ENCODE measurements around the gene MYH16.
"Not testable (repeated sequence)": the region's sequence is repeated elsewhere in the genome, so short reads cannot be mapped to it uniquely, and the experiment has no call there.

The MYH16 gene

DNA sequence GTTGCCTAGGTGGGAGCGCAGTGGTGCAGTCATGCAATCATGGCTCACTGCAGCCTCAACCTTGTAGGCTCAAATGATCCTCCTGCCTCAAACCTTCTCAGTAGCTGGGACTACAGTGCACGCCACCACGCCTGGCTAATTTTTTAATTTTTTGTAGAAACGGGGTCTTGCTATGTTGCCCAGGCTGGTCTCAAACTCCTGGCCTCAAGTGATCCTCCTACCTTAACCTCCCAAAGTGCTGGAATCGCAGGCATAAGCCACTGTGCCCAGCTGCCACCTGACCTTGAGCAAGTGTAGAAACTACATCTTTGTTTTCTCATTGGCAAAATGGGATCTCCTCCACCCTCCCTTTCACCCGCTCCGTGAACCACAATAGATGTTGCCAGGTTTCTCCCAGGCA is 15.0 kb upstream of the MYH16 start:
- no peak for DNase-seq (ENCODE audit: low read depth in 2 of 2)

DNA sequence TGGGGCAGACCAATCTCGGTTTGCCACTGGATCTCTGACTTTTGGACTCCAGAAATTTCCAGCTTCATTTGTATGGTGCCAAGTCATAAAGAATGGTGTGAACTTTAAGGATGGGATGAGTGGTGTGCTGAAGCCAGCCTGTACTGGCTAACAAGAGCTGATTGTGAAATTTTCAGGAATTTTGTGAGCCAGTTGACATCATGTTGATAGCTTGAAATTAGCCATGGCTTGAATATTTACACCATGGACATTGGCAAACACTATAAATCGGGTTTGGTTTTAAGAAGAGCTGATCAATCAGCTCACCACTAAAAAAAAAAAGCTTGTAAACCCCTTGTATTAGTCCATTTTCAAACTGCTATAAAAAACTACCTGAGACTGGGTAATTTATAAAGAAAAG is 14.1 kb upstream of the MYH16 start:
- DNase-seq (ENCODE audit: low read depth in 2 of 2) = no peak

DNA sequence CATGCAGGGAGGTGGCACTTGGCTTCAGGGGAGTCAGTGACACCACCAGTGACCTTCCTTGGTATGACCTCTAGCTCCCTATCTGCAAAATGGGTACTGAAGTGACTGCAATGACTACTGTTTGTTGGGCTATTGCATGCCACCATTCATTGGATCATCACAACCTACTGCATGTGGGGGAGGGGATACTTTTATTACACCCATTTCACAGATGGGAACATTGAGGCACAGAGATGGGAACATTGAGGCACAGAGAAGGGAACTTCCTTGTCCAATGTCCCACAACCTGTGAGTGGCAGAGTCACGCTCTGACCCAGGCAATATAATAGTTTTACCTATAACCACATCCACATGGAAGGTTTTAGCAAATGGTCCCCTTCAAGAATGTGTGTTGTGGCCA is 12.2 kb upstream of the MYH16 start:
- DNase-seq (ENCODE audit: low read depth in 2 of 2) = no peak

DNA sequence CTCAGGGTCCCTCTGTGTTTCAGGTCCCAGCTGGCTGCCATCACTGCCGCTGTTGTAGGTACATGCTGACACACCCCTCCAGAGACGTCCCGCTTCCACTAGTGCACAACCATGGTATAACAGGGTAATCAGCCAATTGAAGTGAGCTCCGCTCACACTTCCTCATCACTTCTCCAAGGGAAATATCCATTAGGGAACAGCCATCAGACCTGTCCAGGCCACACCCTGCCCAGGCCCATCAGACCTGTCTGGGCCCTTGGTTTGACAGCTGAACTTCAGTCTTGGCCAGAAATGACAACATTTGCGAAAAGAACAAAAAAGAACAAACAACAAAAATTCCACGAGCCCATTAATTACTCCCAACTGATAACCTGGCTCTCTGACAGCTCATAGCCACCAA is 11.0 kb upstream of the MYH16 start:
- DNase-seq (ENCODE audit: low read depth in 2 of 2) = no peak

DNA sequence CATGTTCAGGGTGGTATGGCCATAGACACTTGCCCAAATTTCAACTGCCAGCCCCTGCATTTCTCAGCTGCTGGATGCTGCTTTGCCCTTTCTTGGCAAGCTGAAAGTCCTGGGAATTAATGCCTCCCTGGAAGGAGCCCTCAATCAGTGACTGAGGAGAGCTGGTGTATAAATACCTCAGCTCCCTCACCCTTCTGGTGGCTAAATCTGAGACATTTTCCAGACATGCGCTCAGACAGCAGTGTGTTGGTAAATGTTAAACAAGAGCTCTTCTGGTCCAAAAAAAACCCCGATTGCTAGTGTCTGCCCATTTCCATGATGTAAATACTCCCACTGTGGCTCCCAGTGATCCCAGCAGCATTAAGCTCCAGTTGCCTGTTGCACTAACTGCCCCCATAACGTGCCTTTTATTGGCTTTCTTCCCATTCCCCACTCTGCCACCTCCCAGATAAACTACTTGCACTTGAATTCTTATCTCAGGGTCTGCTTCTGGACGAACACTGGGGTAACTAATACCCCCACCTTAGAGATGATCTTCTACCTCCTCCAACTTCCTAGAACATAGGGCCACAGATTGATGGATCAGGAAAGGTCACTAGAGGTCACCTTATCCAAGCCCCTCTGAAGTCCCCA is 6.7 kb upstream of the MYH16 start:
- DNase-seq (ENCODE audit: low read depth in 2 of 2) = no peak

DNA sequence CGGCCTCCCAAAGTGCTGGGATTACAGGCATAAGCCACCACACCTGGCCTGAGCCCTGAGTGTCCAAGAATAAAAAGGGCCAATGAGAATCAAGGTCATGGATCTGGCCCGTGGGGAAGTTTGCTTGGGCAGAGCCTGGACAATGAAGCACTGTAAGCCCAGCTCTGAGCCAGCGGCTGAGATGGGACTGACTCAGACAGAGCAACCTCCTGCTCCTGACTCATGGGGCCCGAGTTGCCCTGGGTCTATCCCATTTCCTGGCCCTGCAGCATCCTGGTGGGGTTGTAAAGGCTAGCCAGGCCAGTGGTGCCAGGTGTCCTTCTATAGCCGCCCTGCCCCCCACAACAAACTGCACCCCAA is 5.2 kb upstream of the MYH16 start:
- no peak for DNase-seq (ENCODE audit: low read depth in 2 of 2)

DNA sequence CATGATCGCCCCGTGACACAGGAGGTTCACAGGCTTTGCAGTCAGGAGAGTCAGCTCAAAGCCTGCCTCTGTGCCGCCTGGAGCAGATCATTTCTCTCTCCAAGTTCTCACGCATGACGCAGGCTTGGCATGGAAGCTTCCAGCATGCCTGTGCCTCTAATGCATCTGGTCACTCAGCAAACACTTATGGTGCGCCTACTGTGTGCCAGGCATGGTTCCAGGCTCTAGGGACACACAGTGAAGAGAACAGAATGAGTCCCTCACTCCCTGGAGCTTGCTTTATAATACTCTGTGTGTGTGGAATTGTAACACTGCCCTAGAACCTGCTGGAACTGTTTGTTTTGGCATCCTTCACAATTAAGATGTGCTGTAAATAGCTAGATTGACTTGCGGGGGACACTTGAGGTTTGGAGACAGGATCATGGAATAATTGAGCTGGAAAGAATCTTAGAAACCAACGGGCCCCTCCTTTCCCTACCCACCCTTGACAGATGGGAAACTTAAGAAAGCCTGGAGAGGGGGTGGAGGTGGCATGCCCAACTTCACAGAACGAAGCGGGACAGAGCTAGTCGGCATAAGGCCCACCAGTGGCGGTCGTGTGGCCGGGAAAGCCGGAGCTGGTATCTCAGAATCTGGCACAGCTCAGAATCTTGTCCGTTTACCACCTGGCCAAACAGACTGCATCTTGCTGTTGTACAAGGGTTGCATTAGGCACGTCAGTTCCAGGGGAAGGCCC is 4.6 kb upstream of the MYH16 start:
- no peak for DNase-seq (ENCODE audit: low read depth in 2 of 2)

DNA sequence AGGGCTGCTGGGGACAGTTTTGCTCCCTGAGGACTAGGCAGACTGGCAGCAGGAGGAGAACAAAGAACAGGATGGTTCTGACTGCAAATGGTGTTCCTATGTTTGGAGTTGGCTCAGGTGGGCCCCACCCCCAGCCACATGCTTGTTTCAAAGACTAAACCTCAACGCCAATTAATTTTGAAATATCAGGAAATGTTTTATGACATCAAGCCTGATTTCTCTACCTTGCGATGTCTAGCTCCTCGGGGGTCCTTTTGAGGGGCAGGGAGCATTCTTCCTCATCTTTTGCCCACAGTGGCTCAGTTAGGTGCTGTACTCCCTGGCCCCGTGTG is 4.1 kb upstream of the MYH16 start:
- no peak for DNase-seq (ENCODE audit: low read depth in 2 of 2)

DNA sequence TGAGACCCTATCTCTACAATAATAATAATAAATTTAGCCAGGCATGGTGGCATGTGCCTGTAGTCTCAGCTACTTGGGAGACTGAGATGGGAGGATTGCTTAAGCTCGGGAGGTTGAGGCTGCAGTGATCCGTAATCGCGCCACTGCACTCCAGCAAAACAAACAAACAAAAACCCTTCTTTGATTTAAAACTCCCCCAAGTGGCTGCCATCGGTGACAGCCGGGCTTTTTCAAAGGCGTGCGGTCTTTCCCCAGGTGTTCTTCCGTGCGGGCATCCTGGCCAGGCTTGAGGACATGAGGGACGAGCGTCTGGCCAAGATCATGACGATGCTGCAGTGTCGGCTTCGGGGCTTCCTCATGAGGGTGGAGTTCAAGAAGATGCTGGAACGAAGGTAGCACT is 1.9 kb upstream of the MYH16 start:
- no peak for DNase-seq (ENCODE audit: low read depth in 2 of 2)

DNA sequence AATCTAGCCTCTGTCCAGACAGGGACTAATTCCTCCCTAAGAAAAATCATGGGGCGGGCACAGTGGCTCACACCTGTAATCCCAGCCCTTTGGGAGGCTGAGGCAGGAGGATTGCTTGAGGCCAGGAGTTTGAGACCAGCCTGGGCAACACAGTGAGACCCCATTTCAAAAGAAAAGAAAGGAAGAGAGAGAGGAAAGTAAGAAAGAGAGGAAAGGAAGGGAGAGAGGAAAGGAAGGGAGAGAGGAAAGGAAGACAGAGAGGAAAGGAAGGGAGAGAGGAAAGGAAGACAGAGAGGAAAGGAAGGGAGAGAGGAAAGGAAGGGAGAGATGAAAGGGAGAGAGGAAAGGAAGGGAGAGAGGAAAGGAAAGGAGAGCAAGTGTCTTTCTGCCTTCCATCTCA is 922 bp downstream of the MYH16 start:
- not testable (repeated sequence) for DNase-seq (ENCODE audit: low read depth in 2 of 2)

DNA sequence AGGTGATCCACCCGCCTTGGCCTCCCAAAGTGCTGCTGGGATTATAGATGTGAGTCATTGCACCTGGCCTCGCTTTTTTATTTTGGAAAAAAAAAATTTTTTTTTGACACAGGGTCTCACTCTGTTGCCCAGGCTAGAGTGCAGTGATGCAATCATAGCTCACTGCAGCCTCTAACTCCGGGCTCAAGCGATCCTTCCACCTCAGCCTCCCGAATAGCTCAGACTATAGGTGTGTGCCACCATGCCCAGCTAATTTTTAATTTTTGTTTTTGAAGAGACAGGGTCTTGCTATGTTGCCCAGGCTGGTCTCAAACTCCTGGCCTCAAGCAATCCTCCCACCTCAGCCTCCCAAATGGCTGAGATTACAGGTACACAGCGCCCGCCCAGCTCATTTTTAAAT is 2.3 kb downstream of the MYH16 start:
- not testable (repeated sequence) for DNase-seq (ENCODE audit: low read depth in 2 of 2)

DNA sequence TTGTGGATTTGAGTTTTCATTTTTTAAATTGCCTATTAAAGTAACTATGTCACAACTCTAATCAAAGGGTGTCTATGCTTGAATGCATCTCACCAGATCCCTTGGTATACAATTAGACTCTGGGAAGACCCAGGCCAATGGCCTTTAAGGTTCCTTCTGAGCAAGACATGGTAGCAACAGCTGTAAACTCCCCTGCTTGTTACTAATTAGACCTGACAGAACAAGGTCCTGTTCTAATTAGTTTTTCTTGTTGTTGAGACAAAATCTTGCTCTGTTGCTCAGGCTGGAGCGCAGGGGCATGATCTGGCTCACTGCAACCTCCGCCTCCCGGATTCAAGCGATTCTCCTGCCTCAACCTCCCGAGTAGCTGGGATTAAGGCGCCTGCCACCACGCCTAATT is 2.9 kb downstream of the MYH16 start:
- no peak for DNase-seq (ENCODE audit: low read depth in 2 of 2)

DNA sequence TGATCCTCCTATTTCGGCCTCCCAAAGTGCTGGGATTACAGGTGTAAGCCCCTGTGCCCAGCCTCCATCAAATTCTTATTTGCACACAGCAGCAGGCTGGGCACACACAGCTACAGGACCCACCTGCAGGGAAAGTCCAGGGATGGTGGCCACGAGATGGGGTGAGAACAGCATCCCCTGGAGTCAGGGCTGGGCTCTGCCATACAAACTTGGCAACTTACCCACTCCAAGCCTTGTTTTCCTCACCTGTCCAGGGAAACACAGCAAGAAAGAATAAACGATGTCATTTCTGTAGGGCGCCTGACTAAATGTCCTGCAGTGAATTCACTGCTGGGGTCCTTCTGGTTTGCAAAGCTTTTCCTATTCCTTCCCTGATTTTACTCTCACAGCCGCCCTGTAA is 5.5 kb downstream of the MYH16 start:
- no peak for DNase-seq (ENCODE audit: low read depth in 2 of 2)

DNA sequence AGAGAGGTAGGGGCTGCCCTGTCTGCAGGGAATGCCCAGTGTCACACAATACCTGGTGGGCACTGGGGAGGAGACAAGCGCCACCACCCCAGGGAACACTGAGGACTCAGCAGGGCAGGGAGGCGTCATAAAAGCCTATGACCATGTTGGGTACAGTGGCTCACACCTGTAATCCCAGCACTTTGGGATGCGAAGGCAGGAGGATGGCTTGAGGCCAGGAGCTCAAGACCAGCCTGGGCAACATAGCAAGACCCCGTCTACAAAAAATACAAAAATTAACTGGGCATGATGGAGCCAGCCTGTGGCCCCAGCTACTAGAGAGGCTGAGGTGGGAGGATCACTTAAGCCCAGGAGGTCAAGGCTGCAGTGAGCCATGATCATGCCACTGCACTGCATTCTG is 11.5 kb downstream of the MYH16 start:
- not testable (repeated sequence) for DNase-seq (ENCODE audit: low read depth in 2 of 2)

DNA sequence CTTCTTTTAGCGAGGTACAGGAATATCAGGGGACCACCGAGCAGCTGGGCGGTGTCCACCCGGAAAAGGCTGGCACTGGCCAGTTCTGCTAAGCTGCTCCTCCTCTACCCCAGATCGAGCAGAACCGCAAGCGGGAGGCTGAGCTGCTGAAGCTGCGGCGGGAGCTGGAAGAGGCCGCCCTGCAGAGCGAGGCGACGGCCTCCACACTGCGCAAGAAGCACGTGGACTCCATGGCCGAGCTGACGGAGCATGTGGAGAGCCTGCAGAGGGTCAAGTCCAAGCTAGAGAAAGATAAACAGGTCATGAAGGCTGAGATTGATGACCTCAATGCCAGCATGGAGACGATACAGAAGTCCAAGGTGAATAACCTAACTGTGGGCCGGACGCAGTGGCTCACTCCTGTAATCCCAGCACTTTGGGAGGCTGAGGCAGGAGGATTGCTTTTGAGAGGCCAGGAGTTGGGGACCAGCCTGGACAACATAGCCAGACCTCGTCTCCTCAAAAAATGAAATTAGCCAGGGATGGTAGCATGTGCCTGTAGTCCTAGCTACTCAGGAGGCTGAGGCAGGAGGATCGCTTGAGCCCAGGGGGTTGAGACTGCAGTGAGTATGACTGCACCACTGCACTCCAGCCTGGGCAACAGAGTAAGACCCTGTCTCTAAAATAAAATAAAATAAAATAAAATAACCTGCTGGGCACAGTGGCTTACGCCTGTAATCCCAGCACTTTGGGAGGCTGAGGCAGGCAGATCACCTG is 15.3 kb downstream of the MYH16 start:
- DNase-seq (ENCODE audit: low read depth in 2 of 2) = no peak

DNA sequence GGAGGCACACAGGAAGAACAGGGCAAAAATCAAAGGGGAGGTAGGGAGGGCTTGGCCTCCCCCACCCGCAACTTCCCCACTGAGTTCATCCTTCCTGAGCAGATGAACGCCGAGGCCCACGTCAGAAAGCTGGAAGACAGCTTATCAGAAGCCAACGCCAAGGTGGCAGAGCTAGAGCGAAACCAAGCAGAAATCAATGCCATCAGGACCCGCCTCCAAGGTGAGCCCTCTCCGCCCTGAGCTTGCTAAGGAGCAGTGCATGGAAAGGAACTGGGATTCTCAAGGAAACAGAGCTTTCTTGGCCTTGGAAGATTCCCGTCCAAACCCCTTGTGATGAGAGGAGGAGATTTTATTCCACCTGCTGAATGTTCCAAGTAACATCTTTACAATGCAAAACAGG is 16.5 kb downstream of the MYH16 start:
- no peak for DNase-seq (ENCODE audit: low read depth in 2 of 2)

DNA sequence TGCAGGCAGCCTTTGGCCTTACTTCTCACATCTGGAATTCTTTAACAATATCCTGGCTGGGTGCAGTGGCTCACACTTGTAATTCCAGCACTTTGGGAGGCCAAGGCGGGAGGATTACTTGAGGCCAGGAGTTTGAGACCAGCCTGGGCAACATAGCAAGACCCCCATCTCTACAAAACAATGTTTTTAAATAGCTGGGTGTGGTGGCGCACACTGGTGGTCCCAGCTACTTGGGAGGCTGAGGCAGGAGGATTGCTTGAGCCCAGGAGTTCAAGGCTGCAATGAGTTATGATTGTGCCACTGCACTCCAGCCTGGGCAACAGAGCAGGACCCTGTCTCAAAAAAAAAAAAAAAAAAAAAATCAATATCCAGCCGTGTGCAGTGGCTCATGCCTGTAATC is 17.5 kb downstream of the MYH16 start:
- not testable (repeated sequence) for DNase-seq (ENCODE audit: low read depth in 2 of 2)

DNA sequence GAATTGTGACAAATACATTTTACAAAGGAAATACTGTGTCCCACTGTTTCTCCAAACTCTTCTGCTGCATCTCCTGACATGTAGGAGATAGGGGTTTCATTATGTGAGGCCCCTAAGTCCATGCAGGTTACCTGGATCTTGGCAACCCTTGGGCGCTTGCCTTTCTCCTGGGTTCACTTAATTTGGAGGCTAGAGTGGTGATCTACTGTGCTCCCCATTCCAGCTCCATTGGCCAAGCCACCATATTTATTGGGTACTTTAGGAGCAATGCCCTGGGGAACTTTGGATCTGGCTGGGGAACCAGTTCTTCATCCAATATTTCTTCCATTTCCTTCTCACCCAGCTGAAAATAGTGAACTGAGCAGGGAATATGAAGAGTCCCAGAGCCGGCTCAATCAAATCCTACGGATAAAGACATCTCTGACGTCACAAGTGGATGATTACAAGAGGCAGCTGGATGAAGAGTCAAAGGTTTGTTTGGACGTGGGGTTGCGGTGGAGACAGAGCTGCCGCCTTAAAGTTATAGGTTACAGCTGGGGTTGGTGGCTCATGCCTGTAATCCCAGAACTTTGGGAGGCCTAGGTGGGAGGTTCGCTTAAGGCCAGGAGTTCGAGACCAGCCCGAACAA is 18.5 kb downstream of the MYH16 start:
- no peak for DNase-seq (ENCODE audit: low read depth in 2 of 2)

DNA sequence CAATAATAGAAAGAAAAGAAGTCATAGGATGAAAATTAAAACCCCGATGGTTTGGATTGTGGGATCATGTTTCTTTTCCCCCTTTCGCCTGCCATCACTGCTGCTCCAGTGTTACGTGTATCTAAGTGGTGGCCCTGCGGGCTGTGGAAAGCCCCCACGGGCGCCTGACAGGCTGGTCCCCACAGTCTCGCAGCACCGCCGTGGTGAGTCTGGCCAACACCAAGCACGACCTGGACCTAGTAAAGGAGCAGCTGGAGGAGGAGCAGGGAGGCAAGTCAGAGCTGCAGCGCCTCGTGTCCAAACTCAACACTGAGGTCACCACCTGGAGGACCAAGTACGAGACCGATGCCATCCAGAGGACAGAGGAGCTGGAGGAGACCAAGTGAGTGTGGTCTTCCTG is 19.5 kb downstream of the MYH16 start:
- no peak for DNase-seq (ENCODE audit: low read depth in 2 of 2)

DNA sequence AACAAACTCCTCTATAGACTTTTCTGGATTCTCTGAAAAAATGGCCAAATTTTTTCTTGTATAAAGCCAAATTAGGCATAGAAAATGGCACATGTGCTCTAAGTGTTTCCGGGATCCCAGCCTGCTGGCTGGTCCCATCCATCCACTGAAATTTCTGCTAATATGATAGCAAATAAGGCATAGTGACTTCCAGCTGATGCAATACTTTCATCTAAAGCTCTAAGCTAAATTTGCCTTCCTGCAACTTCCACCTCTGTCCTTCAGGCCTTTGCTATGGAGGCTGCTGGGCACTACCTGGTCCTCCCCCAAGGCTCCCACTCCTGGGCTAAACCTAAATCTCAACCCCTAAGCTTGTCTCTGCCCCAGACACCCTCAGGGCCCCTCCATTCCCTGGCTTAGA is 20.5 kb downstream of the MYH16 start:
- no peak for DNase-seq (ENCODE audit: low read depth in 2 of 2)

DNA sequence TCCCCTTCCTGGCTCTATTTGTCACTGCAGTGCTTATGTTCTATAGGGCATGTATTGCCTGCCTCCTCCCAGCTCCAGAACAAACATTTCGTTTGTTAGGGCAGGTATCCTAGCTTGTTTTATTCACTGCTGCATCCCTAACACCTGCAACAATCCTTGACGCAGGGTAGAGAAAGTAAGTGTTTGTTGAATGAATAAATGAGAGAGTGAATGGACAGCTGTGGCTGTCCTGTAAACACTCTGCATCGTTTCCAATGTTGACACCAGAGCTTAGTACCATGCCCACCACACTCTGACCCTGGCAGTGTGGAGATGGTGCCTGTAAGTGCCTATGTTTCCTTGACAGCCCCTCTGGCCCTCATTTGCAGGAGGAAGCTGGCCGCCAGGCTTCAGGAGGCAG is 21.0 kb downstream of the MYH16 start:
- no peak for DNase-seq (ENCODE audit: low read depth in 2 of 2)

DNA sequence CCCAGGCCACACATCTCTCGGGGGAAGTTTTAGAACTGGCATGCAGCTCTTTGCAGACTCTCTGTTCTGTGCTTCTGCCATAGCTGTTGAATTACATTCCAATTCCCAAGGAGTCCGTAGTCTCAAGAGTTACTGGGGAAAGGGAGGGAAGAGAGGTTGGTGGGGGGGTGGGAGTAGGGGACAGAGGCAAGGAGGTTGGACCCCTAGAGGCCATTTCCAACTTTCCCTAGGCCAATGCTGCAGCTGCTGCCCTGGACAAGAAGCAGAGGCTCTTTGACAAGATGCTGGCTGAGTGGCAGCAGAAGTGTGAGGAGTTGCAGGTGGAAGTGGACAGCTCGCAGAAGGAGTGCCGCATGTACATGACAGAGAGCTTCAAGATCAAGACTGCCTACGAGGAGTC is 23.8 kb downstream of the MYH16 start:
- no peak for DNase-seq (ENCODE audit: low read depth in 2 of 2)

DNA sequence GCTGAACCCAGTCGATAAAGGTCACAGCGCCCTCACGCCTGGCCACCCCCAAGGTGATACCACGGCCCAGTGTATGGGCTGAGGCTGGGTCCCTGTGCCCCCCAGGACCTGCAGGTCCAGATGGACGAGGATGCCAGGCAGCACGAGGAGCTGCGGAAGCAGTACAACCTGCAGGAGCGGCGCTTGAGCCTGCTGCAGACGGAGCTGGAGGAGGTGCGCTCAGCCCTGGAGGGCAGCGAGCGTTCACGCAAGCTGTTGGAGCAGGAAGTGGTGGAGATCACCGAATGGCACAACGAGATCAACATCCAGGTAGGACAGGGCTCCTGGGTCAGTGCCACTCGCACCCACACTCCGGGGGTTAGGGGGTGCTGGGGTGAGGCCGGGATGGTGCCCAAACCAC is 28.9 kb downstream of the MYH16 start:
- DNase-seq (ENCODE audit: low read depth in 2 of 2) = no peak
